Spinal cord (tissue), 10 donors: ENCODE results near the gene ZWILCH. TPM values are rescaled to one million over a fixed set of nuclear protein-coding genes. Genes with fewer than 3 reads are reported as not detected.

Experiments used
- DNase-seq, 6 donors: peaks; one replicate each; pipeline versions ENCODE4 v3.0.0 to v3.0.0-alpha.2; 2013 to 2015; ENCODE audit warnings: low spot score in 6 of 6, low read depth in 4 of 6
- H3K27ac ChIP-seq: one replicate; pipeline ENCODE4 v1.5.1; 2013; ENCODE audit warnings: low read depth, low read length, control low read depth
- H3K27me3 ChIP-seq: one replicate; pipeline ENCODE4 v1.6.1; 2013; ENCODE audit warnings: low read length; ENCODE audit not compliant: control insufficient read depth, insufficient read depth
- H3K36me3 ChIP-seq: one replicate; pipeline ENCODE4 v1.6.1; 2013; ENCODE audit warnings: low read length; ENCODE audit not compliant: control insufficient read depth, insufficient read depth
- H3K4me1 ChIP-seq: one replicate; pipeline ENCODE4 v1.6.1; 2013; ENCODE audit warnings: low read length; ENCODE audit not compliant: control insufficient read depth, insufficient read depth
- H3K4me3 ChIP-seq: one replicate; pipeline ENCODE4 v1.5.1; 2013; ENCODE audit warnings: low read depth, low read length, control low read depth
- H3K9me3 ChIP-seq: one replicate; pipeline ENCODE4 v1.6.1; 2013; ENCODE audit warnings: low read length; ENCODE audit not compliant: control insufficient read depth, insufficient read depth
- WGBS: methylation state at CpG from one replicate; pipeline ENCODE4 v1.1.5; 2013; ENCODE audit warnings: missing lambda C conversion rate; ENCODE audit not compliant: insufficient coverage; 5-methylcytosine and 5-hydroxymethylcytosine counted together
- polyA plus RNA-seq, 2 donors: library from polyadenylated mRNA; unstranded; fragments of 120-200 nt; gene quantifications; one replicate each; pipeline ENCODE4 v1.2.1, GENCODE V29; 2013; ENCODE audit not compliant: insufficient read length in 2 of 2
- total RNA-seq, 2 donors: library from RNA; depleted of rRNA in 1 of 2; stranded (reverse); fragments of 120-200 nt in 1 of 2; fragments of >200 nt in 1 of 2; gene quantifications; one replicate each; pipeline versions ENCODE4 v1.2.3 to v1.2.4, GENCODE V29; 2013 to 2014
- donor health status: healthy.

ZWILCH gene
- total and polyA plus RNA-seq, 4 donors: 17.7 to 22.8 (median 19.8) TPM

GRCh38 chr15:66572146-66572545 lies 67.0 kb downstream of the ZWILCH start:
- Histone ChIP-seq H3K4me1 (peaks cover 2% of the 10 kb centered on the region), H3K4me3 (no peak overlapping the region), H3K27ac (no peak overlapping the region), H3K27me3 (no peaks in the 10 kb centered on the region), H3K36me3 (no peaks in the 10 kb centered on the region), H3K9me3 (no peaks in the 10 kb centered on the region)
- no peak for DNase-seq
- WGBS: 95% methylated on average over 4 of the region's 4 CpGs

GRCh38 chr15:66573348-66573718 lies 68.2 kb downstream of the ZWILCH start:
- no peaks in the 10 kb centered on the region for H3K27me3 ChIP-seq
- H3K9me3 ChIP-seq: no peaks in the 10 kb centered on the region
- no peaks in the 10 kb centered on the region for H3K36me3 ChIP-seq
- no peak for DNase-seq
- no peak overlapping the region for H3K4me3 ChIP-seq
- H3K27ac ChIP-seq: no peak overlapping the region
- WGBS: 100% methylated on average over 3 of the region's 7 CpGs
- H3K4me1 ChIP-seq: no peaks in the 10 kb centered on the region

- Histone ChIP-seq H3K27me3 (no peaks in the 10 kb centered on the region), H3K4me1 (no peaks in the 10 kb centered on the region), H3K36me3 (no peaks in the 10 kb centered on the region), H3K27ac (no peak overlapping the region), H3K4me3 (no peak overlapping the region), H3K9me3 (no peaks in the 10 kb centered on the region)
- WGBS: 86% methylated on average over 4 of the region's 10 CpGs
- peak in 1 of 6 donors; percentile 28 for DNase-seq
Measured at GRCh38 chr15:66573719-66574595, 68.8 kb downstream of the ZWILCH start.

- Histone ChIP-seq H3K27me3 (no peaks in the 10 kb centered on the region), H3K27ac (no peak overlapping the region), H3K4me1 (no peaks in the 10 kb centered on the region), H3K36me3 (no peaks in the 10 kb centered on the region), H3K9me3 (no peaks in the 10 kb centered on the region), H3K4me3 (no peak overlapping the region)
- WGBS: no CpG with 5 or more reads among the region's 2 CpGs
- no peak for DNase-seq
Measured at GRCh38 chr15:66574596-66574950, 69.4 kb downstream of the ZWILCH start.

- no peak for DNase-seq
- Histone ChIP-seq H3K4me1 (no peaks in the 10 kb centered on the region), H3K4me3 (no peak overlapping the region), H3K36me3 (no peaks in the 10 kb centered on the region), H3K9me3 (no peaks in the 10 kb centered on the region), H3K27ac (no peak overlapping the region), H3K27me3 (no peaks in the 10 kb centered on the region)
- WGBS: 79% methylated on average over 6 of the region's 10 CpGs
Measured at GRCh38 chr15:66578286-66578875, 73.3 kb downstream of the ZWILCH start.

- no peak for DNase-seq
- H3K9me3 ChIP-seq: no peaks in the 10 kb centered on the region
- WGBS: 38% methylated on average over 1 of the region's 3 CpGs
- H3K4me1 ChIP-seq: no peaks in the 10 kb centered on the region
- H3K4me3 ChIP-seq: no peak overlapping the region
- no peaks in the 10 kb centered on the region for H3K36me3 ChIP-seq
- no peaks in the 10 kb centered on the region for H3K27me3 ChIP-seq
- no peak overlapping the region for H3K27ac ChIP-seq
Measured at GRCh38 chr15:66580643-66581042, 75.5 kb downstream of the ZWILCH start.

- Histone ChIP-seq H3K4me1 (peaks cover 6% of the 10 kb centered on the region), H3K27me3 (no peaks in the 10 kb centered on the region), H3K9me3 (no peaks in the 10 kb centered on the region), H3K36me3 (no peaks in the 10 kb centered on the region), H3K27ac (no peak overlapping the region), H3K4me3 (no peak overlapping the region)
- no peak for DNase-seq
- WGBS: 95% methylated on average over 4 of the region's 9 CpGs
Measured at GRCh38 chr15:66581972-66582537, 76.9 kb downstream of the ZWILCH start.

GRCh38 chr15:66586155-66586976 lies 81.2 kb downstream of the ZWILCH start:
- Histone ChIP-seq H3K4me3 (no peak overlapping the region), H3K27ac (no peak overlapping the region), H3K4me1 (peaks cover 6% of the 10 kb centered on the region), H3K27me3 (no peaks in the 10 kb centered on the region), H3K9me3 (no peaks in the 10 kb centered on the region), H3K36me3 (no peaks in the 10 kb centered on the region)
- peak in 1 of 6 donors; percentile 27 for DNase-seq
- WGBS: 47% methylated on average over 15 of the region's 17 CpGs

GRCh38 chr15:66587020-66587419 lies 81.9 kb downstream of the ZWILCH start:
- H3K36me3 ChIP-seq: no peaks in the 10 kb centered on the region
- H3K4me3 ChIP-seq: no peak overlapping the region
- peaks cover 6% of the 10 kb centered on the region for H3K4me1 ChIP-seq
- no peaks in the 10 kb centered on the region for H3K9me3 ChIP-seq
- DNase-seq: no peak
- H3K27me3 ChIP-seq: no peaks in the 10 kb centered on the region
- no peak overlapping the region for H3K27ac ChIP-seq
